GM12864 (cell line): Measurements from ENCODE around the gene PLK1.

Experiments
- DNase-seq: peaks from one replicate; pipeline ENCODE4 v3.0.0-alpha.2; 2011; ENCODE audit warnings: low read depth
- H3K4me3 ChIP-seq: 2 replicates; pipeline ENCODE4 v1.5.1; 2011; ENCODE audit warnings: mild to moderate bottlenecking, low read depth, low read length, control low read depth
- TF ChIP-seq, protein P1 (sequence below): IDR thresholded peaks from 2 replicates; pipeline ENCODE4 v1.5.1; 2011; ENCODE audit warnings: low read depth, mild to moderate bottlenecking, moderate library complexity, low read length, control low read depth, inconsistent platforms; ENCODE audit errors: missing control alignments

Gene PLK1

GRCh38 chr16:23642246-23642774 lies 36.4 kb upstream of the PLK1 start:
- no peak for DNase-seq
- peak overlapping the region; percentile 79 for H3K4me3 ChIP-seq
- TF ChIP-seq, protein P1, sequence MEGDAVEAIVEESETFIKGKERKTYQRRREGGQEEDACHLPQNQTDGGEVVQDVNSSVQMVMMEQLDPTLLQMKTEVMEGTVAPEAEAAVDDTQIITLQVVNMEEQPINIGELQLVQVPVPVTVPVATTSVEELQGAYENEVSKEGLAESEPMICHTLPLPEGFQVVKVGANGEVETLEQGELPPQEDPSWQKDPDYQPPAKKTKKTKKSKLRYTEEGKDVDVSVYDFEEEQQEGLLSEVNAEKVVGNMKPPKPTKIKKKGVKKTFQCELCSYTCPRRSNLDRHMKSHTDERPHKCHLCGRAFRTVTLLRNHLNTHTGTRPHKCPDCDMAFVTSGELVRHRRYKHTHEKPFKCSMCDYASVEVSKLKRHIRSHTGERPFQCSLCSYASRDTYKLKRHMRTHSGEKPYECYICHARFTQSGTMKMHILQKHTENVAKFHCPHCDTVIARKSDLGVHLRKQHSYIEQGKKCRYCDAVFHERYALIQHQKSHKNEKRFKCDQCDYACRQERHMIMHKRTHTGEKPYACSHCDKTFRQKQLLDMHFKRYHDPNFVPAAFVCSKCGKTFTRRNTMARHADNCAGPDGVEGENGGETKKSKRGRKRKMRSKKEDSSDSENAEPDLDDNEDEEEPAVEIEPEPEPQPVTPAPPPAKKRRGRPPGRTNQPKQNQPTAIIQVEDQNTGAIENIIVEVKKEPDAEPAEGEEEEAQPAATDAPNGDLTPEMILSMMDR = no peak

GRCh38 chr16:23650674-23651416 lies 27.8 kb upstream of the PLK1 start:
- TF ChIP-seq, protein P1 = no peak
- no peak for DNase-seq
- no peak overlapping the region; the same call in 1 of the 2 replicates for H3K4me3 ChIP-seq

DNA sequence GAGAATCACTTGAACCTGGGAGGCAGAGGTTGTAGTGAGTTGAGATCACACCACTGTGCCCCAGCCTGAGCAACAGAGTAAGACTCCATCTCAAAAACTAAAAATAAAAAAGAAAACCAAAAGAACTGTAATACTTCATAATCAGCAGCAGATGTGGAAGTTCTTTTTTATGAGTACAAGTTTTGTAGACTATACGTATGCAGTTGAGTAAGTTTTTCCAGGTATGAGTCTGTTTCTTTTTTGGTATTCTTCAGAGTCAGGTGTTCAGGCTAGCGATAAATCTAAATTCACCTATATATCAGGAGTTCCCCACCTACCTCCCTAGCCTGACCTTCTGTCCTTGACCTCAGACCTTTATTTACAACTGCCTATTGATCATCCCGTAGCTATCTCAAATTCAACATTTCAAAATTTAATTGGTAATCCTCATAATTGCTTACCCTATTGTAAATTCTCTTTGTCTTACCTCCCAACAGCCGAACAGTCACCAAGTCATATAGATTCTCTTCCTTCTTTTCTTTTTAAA lies 26.7 kb upstream of the PLK1 start:
- H3K4me3 ChIP-seq = peak overlapping the region; percentile 3; the same call in 1 of the 2 replicates
- TF ChIP-seq, protein P1 = no peak
- no peak for DNase-seq

DNA sequence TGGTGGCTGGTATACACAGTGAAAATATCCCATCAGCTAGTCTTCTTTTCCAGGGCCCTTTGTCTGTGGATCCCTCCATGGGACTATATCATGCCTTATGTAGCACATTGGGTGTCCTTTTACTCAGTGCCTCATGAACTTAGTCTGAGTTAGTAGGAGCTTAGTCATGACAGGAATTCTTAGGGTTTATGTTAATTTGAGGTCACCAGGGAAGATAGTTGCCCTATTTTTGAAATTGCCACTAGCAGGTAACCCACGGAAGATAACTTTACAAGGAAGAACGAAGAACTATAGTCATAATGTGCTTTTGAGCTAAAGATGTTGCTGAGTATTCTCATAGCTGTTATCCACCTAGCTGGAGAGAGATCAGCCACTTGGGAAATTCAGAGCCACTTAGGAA lies 14.8 kb upstream of the PLK1 start:
- H3K4me3 ChIP-seq = no peak overlapping the region
- TF ChIP-seq, protein P1 = no peak
- DNase-seq = no peak

DNA sequence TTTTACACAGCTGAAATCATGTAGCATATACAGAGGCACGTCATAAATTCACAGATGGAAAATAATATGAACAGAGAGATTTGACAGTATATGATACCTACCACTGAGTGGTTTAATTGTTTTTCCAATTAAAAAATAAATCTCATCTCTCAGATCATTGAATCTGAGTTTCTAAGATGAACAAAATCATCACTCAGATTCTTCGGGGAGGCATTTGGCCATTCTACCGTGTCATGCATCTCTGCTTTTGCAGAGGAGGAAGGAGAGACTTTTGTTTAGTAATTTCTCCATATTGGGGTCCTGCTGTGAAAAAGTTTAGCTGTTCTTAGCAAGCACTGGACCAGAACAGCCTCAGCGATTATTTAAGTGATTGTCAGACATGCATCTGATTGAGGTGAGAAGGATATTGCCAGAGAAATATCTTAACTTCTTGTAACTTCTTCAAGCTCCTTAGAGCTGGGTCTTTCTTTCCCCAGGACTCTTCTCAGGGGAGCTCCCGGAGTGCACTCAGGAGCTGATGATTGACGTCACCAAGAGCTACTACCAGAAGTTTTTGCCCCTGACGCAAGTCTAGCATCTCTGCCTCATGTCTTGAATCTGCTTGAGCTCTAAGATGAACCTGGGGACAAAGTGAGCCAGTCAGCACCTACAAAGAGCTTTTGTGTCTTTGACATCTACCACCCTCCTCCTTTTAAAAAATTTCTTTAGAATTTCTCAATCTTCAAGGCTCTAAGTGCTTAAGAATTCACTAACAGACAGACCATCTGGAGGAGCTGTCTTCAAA lies 11.9 kb upstream of the PLK1 start:
- TF ChIP-seq, protein P1 = no peak
- no peak overlapping the region for H3K4me3 ChIP-seq
- DNase-seq = no peak

- TF ChIP-seq, protein P1 = no peak
- H3K4me3 ChIP-seq = no peak overlapping the region
- DNase-seq = no peak
Measured at GRCh38 chr16:23667355-23667659, 11.4 kb upstream of the PLK1 start.
